ENCODE results near the gene CHD6.

CHD6 gene

GRCh38 chr20:41580350-41580749, 37.8 kb downstream of the CHD6 start:
- DNase-seq (ENCODE audit: low spot score), result no peak

- DNase-seq (ENCODE audit: low spot score), result no peak
Measured at GRCh38 chr20:41577129-41578009, 40.8 kb downstream of the CHD6 start.

DNA sequence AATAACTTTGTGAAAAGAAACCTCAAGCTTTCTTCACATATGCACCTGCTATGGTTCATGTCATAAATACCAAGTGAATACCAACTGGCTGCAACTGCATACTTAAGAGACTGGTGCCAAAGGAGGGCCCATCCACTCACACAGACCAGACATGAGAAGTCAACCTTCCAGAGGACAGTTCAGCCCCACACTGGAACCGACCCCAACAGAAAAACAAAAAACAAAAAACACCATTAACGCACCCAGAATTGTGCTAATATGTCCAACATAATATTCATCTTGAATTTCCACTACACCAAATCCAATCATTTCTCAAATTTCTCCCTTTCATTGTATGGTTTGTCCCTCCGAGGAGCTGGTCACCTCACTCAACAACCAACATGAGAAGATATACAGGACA, 42.8 kb downstream of the CHD6 start:
- no peak for DNase-seq (ENCODE audit: low spot score)

DNA sequence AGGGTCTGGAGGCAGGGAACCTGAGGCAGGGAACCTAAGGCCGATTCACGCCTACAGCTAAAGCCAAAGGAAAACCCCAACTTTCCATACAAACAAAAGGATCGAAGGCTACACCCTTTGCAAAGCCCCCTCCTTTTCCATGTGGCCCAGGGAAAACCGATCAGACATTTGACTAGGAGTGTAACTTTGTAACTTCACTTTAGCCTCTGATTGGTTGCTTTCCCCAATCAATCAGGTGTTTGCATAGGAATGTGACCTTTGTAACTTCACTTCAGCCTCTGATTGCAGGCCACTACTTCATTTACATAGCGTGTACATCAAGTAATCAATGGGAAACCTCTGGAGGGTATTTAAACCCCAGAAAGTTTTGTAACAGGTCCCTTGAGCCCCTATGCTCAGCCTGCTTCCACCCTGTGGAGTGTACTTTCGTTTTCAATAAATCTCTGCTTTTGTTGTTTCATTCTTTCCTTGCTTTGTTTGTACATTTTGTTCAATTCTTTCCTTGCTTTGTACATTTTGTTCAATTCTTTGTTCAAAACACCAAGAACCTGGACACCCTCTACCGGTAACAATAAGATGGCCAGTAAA, 43.3 kb downstream of the CHD6 start:
- no peak for DNase-seq (ENCODE audit: low spot score)

DNA sequence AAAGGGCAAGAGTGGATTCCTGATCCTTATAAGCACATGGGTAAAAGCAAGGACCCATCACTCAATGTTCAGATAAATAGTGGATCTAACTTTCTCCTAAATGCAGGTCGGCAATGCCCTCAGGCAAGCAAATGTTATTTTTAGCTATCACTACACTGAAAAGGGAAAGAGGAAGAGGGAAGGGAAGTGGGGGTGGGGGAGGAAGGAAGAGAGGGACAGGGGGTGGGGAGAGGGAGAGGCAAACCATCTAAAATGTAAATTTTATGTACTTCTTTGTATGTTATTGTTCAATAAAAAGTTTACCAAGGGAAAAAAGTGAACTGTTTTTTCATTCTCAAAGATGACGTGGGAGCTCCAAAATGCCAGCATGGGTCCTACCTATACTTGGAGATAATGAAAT, 44.2 kb downstream of the CHD6 start:
- DNase-seq (ENCODE audit: low spot score), result no peak

GRCh38 chr20:41572010-41572572, 46.1 kb downstream of the CHD6 start:
- no peak for DNase-seq (ENCODE audit: low spot score)

DNA sequence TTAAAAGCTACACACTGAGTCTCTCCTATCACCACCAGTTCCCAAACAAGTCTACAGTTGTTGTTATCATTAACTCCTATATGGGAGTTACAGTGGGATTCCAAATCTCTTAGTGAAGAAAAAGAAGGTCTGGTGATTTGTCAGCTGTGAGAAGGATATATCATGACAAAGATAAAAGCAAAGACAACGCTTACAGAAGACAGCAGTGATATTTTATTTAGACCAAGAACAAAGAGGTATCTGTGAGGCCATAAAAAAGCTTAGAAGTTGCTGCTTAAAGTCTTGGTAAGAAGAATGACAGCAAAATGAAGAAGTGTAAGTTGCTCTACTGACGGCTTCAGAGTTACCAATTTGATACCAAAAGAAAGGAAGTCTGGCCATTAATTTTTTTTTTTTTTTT, 47.2 kb downstream of the CHD6 start:
- DNase-seq (ENCODE audit: low spot score), result no peak

DNA sequence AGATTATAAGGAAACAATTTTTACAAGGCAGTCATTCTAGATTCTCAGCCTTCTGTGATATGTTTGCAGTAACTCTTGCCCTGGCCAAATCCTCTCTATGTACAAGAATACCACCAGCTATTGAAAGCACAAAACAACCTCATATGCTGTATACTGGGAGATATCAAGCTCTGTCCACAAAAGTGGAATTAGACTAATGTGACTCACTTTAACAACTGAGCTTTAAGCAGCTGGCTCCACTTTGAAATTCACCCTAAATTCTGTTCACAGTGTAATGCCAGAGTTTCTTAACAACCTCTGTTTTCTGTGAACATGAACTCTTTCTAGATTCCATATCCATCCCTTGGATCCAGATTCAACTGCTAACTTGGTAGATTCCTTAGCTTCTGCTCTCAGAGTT, 47.6 kb downstream of the CHD6 start:
- DNase-seq (ENCODE audit: low spot score), result no peak

GRCh38 chr20:41567615-41568014, 50.6 kb downstream of the CHD6 start:
- DNase-seq (ENCODE audit: low spot score), result no peak

GRCh38 chr20:41566896-41567527, 51.2 kb downstream of the CHD6 start:
- no peak for DNase-seq (ENCODE audit: low spot score)

- DNase-seq (ENCODE audit: low spot score), result no peak
Measured at GRCh38 chr20:41563087-41563486, 55.1 kb downstream of the CHD6 start.

DNA sequence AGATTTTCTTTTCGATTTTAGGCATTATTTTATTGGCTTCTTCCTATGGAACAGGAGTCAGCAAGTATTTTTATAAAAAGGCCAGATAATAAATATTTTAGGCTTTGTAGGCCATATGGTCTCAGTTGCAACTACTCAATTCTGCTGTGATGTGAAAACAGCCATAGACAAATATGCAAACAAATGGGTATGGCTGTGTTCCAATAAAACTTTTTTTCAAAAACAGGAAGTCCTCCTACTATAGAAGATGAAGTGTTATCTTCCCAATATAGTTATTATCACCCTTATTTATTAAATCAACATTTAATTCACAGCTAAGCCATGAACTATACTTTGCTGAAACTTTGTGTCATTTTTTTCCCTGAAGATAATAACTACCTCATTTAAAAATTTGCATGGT, 57.2 kb downstream of the CHD6 start:
- no peak for DNase-seq (ENCODE audit: low spot score)

DNA sequence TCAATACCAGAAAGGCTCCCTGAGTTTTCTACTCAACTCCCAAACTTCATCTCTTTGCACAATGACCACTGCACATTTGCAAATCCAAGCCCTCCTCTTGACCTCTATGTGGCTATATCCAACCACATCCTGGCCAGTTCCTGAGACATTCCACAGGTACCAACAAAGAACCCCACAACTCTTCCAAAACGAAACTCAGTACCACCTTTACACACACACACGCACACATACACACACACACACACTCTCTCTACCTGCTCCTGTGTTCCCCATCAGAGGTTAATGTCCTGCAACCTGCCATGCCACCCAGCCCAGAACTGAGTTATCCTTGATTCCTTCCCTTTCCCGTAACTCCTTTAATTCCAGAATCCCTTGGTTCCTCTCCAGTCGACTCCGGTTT, 58.5 kb downstream of the CHD6 start:
- no peak for DNase-seq (ENCODE audit: low spot score)

- no peak for DNase-seq (ENCODE audit: low spot score)
Measured at GRCh38 chr20:41553142-41553879, 64.9 kb downstream of the CHD6 start.

GRCh38 chr20:41552295-41553068, 65.7 kb downstream of the CHD6 start:
- DNase-seq (ENCODE audit: low spot score), result no peak

DNA sequence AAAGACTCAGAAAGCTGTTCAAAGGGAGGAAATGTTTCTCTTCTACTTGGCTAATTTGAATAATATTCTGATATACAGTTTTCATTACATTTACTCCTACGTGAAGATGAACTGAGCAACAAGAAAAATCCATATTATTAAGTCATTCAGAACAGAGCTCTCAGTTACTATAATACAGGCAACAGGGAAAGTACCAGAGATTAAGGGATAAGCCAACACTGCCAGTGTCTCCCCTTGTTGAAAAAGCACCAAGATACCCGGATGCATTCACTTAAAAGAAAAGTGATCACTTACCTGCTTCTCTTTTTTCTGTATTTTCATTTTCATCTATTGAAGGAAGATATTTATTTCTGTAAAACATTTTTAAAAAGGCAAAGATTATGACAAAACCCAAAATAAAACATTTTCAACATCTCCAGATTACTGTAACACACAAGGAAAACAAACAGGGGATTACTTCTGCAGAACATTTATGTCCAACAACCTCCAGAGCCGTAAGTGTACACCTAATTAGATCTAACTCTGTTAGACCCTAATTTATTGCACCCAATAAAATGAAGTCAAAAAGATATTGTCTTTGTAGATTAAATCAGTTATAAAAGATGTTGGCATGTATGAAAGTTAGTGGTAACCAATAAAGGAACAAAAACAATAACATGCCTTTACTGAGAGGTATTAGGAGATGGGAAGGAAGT, 67.0 kb downstream of the CHD6 start:
- DNase-seq (ENCODE audit: low spot score), result no peak

DNA sequence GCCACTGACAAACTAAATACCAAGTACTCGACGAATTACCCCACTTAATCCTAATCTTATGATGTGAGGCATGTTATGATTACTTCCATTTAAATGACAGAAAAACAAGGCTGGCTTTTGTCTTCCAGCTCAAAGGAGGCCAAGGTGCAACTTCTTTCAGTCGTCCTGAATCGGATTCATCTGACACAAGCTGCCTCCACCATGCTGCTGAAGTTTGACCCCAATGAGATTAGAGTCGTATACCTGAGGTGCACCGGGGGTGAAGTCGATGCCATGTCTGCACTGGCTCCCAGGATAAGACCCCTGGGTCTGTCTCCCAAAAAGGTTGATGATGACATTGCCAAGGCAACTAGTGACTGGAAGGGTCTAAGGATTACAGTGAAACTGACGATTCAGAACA, 71.0 kb downstream of the CHD6 start:
- DNase-seq (ENCODE audit: low spot score), result no peak

DNA sequence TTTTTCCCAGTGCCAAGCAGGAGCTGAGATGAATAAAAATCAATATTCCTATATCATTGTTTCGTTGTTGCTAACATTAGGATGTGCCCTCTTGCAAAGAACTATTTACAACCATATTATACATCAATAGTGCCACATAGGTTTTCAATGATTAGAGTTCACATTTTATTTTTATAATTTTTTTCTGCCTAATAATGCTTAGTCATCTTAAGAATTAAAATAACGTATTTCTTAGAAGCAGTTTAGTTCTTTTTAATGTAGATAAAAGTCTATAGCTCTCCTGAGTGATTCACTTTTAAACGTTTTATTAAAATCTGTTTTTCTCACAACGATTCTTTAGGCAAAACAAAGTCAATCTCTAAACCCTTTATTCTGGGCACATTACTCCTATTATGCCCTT, 71.6 kb downstream of the CHD6 start:
- DNase-seq (ENCODE audit: low spot score), result no peak

DNA sequence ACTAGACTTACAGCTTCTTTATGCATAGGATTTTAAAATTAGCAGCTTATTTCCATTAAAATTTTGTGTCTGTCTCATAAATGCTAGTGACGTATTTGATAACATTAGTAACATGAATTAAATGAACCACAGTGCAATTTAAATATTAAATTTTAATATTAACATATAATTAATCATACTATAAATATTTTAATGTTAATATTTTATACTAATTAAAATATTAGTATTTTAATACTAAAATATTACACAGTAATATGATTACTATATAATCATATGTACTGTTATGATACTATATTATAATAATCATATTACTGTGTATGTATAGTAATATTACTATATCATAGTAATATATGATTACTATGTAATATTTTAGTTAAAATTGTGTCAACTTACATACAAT, 73.7 kb downstream of the CHD6 start:
- no peak for DNase-seq (ENCODE audit: low spot score)

DNA sequence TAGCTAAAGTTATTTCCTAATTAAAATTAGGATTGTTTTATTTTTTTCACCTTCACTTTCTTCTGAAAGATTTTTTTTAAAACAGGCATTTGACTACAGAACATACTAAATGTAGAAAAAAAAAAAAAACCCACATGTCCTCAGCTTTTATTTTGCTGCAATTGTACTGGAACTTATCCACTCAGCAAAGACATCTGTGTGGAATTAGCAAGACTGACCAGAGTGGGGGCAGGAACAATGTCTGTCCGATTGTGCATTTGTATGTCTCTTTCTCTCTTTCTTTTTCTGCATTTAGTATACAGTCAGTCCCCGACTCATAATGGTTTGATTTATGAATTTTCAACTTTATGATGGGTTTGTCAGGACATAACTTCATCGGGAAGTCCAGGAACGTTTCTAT, 77.3 kb downstream of the CHD6 start:
- DNase-seq (ENCODE audit: low spot score), result no peak

DNA sequence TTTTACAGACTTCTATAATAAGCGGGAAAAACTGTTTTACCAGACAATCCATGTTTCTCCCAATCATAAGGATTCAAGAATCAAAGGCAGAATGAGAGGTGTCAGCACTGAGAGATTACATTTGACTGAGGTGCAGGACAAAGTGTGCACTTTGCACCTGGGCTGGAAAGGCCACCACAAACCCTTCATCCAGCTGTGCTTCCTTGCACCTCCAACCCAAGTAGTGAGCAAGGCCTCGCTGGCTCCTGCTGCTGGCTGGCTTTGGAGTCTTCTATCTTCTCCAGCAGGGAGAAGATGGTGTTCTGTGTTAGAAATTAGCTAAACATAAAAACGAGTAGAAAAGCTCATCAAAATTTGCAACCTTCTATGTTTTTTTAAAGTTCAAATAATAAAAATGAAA, 77.7 kb downstream of the CHD6 start:
- DNase-seq (ENCODE audit: low spot score), result no peak

All from hepatic stellate cell (primary cell).